ENCODE measurements around the gene ASRGL1. TPM values are rescaled to one million over a fixed set of nuclear protein-coding genes. Genes with fewer than 3 reads are reported as not detected.
"Not testable (repeated sequence)": the region's sequence is repeated elsewhere in the genome, so short reads cannot be mapped to it uniquely, and the experiment has no call there.

ASRGL1 gene
- total RNA-seq, 1 experiment from 2014 or later, result 7.2 TPM

DNA sequence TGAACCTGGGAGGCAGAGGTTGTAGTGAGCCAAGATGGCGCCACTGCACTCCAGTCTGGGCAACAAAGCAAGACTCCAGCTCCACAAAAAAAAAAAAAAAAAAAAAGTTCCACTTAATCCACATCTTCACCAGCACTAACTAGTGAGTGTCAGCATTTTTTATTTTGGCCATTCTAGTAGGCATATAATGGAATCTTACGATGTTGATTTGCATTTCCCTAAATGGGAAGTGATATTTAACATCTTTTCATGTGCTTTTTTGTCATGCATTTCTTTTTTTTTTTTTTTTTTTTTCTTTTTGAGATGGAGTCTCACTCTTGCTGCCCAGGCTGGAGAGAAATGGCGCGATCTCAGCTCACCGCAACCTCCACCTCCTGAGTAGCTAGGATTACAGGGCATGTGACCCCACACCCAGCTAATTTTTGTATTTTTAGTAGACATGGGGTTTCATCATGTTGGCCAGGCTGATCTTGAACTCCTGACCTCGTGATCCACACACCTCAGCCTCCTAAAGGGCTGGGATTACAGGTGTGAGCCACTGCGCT lies 6.5 kb downstream of the ASRGL1 start:
- in situ Hi-C loops (cut with HindIII; ENCODE audit: low pct_unique_long_range_greater_than_20kb, low sequenced_read_pairs); DNase-seq (ENCODE audit: low read depth, low spot score): not testable (repeated sequence)

DNA sequence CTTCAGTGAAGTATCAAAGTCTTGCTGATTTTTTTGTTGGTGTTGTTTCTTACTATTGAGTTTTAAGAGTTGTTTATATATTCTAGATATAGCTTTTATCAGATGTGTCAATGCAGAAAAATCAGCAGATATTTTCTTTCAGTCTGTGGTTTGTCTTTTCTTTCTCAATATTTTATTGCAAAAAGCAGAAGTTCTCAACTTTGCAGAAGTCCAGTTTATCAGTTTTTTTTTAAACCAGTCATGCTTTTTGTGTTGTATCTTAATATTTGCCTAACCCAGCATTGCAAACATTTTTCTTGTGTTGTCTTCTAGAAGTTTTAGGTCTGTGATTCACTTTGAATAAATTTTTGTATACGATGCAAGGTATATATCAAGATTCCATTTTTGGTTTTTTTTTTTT lies 7.0 kb downstream of the ASRGL1 start:
- DNase-seq (ENCODE audit: low read depth, low spot score), result no peak
- in situ Hi-C loops (cut with HindIII; ENCODE audit: low pct_unique_long_range_greater_than_20kb, low sequenced_read_pairs), result no loop called here

DNA sequence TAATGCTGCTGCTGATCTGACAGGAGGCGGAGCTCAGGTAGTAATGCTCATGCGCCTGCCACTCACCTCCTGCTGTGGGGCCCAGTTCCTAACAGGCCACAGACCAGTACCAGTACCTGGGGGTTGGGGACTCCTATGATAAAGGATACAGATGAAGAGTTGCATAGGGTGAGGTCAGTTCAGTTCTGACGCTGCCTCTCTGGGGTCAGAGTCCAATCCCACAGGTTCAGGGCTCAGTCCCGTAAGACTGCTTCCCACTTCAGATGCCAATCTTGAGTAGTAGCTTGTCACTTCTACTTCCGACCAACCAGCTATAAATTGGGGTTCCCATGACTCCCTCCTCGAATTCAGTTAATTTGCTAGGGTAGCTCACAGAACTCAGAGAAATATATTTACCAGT lies 8.6 kb downstream of the ASRGL1 start:
- no peak for DNase-seq (ENCODE audit: low read depth, low spot score)
- in situ Hi-C loops (cut with HindIII; ENCODE audit: low pct_unique_long_range_greater_than_20kb, low sequenced_read_pairs), result no loop called here

DNA sequence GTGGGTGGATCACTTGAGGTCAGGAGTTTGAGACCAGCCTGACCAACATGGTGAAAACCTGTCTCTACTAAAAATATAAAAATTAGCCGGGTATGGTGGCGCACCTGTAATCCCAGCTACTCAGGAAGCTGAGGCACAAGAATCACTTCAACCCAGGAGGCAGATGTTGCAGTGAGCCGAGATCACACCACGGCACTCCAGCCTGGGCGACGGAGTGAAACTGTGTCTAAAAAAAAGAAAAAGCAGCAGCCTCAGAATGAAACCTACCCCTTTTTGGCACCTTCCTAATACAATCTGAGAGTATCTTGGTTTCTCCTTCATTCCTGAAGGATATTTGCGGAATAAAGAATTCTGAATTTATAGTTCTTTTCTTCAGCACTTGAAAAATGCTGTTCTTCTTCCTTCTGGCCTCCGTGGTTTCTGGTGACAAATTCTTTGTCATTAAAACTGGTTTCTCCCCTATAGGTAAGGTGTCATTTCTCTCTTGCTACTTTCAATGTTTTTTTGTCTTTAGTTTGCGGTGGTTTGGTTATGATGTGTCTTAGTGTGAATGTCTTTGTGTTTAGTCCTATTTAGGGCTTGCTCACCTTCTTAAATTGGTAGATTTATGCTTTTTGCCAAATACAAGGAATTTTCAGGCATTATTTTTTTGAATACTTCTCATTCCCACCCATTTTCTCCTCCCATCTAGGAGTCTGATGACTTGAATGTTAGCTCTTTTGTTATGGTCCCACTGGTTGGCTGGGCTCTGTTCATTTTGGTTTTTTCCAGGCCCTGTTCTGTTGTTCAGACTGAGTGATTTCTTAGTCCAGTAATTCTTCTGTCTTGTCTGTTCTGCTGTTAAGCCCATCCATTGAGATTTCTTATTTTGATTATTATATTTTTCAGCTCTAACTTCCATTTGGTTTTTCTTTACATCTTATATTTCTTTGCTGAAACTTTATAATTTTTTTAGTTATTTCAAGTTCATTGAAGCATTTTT lies 15.4 kb downstream of the ASRGL1 start:
- in situ Hi-C loops (cut with HindIII; ENCODE audit: low pct_unique_long_range_greater_than_20kb, low sequenced_read_pairs), result no loop called here
- no peak for DNase-seq (ENCODE audit: low read depth, low spot score)

DNA sequence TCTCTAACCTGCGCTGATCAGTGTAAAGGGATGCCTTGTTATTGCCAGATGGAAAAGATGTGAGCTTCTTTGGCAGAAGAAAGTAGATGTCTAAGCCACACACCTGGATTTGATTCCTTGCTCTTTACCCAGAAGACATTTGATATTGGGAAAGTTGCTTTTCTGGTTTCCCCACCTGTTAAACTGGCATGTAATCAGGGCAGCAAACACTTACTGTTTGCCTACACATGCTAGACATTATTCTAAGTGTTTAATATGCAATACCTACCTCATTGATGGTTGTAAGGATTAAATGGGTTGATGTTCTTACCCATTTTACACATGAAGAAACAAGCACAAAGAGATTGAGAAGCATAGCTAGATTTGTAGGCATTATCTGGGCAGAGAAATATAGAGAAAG lies 16.6 kb downstream of the ASRGL1 start:
- in situ Hi-C loops (cut with HindIII; ENCODE audit: low pct_unique_long_range_greater_than_20kb, low sequenced_read_pairs), result no loop called here
- no peak for DNase-seq (ENCODE audit: low read depth, low spot score)

DNA sequence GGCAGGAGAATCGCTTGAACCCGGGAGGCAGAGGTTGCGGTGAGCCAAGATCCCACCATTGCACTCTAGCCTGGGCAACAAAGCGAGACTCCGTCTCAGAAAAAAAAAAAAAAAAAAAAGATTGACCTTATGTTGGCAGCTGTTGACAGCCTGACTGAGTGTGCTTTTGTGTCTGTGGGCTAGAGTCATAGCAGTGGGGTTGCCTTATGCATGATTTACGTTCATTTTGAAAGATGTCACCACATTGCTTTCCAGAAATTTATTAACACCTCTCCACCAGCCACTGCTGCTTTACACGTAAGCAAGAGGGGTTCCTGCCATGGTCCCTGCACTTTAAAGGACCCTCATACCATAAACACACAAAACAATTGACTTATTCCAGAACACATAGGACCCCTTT lies 21.0 kb downstream of the ASRGL1 start:
- no peak for DNase-seq (ENCODE audit: low read depth, low spot score)
- in situ Hi-C loops (cut with HindIII; ENCODE audit: low pct_unique_long_range_greater_than_20kb, low sequenced_read_pairs), result no loop called here

DNA sequence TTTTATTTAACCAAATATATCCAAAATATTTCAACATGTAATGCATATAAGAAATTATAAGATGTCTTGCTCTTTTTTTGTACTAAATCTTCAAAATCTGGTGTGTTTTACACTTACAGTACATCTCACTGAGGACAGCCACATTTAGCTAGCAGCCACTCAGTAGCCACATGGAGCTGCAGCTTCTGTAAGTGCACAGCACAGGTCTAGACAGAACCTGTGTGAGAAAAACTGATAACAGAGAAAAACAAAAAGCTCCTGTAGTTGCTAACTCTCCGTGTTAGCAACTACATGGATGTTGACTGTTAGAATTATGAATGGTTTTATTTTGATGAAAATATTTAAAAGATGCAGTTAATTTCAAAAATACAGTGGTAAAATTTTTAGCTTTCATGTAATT lies 22.2 kb downstream of the ASRGL1 start:
- in situ Hi-C loops (cut with HindIII; ENCODE audit: low pct_unique_long_range_greater_than_20kb, low sequenced_read_pairs), result no loop called here
- no peak for DNase-seq (ENCODE audit: low read depth, low spot score)

DNA sequence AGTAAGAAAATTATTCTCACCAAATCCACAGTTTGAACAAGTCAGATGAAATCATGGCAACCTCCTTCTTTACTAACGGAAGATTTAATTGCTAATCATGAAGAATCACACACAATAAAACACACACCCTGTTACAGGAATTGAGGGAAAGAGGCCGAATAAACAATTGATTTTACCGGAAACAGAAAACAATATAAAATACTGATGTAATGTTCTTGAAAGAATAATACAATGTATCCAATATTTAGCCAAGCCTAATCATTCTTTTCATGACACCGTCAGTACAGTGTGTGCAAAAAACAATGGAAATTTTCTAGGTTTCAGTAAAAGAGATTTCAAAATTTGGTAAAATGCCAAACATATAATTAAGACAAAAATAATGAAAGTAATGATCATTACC lies 23.4 kb downstream of the ASRGL1 start:
- in situ Hi-C loops (cut with HindIII; ENCODE audit: low pct_unique_long_range_greater_than_20kb, low sequenced_read_pairs), result no loop called here

DNA sequence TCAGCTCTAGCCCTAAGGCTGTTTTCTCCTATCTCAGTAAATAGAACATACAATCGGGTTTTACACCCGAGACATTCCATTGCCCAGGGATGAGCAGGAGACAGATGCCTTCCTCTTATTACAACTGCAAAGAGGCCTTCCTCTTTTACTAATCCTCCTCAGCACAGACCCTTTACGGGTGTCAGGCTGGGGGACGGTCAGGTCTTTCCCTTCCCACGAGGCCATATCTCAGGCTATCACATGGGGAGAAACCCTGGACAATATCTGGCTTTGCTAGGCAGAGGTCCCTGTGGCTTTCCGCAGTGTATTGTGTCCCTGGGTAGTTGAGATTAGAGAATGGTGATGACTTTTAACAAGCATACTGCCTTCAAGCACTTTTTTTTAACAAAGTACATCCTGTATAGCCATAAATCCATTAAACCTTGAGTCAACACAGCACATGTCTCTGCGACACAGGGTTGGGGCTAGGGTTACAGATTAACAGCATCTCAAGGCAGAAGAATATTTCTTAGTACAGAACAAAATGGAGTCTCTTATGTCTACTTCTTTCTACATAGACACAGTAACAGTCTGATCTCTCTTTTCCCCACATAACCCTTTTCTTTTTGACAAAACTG lies 31.7 kb downstream of the ASRGL1 start:
- in situ Hi-C loops (cut with HindIII; ENCODE audit: low pct_unique_long_range_greater_than_20kb, low sequenced_read_pairs); DNase-seq (ENCODE audit: low read depth, low spot score): not testable (repeated sequence)

More for the DNA sequence above, 23.4 kb downstream of the ASRGL1 start:
- no peak for DNase-seq (ENCODE audit: low read depth, low spot score)

DNA sequence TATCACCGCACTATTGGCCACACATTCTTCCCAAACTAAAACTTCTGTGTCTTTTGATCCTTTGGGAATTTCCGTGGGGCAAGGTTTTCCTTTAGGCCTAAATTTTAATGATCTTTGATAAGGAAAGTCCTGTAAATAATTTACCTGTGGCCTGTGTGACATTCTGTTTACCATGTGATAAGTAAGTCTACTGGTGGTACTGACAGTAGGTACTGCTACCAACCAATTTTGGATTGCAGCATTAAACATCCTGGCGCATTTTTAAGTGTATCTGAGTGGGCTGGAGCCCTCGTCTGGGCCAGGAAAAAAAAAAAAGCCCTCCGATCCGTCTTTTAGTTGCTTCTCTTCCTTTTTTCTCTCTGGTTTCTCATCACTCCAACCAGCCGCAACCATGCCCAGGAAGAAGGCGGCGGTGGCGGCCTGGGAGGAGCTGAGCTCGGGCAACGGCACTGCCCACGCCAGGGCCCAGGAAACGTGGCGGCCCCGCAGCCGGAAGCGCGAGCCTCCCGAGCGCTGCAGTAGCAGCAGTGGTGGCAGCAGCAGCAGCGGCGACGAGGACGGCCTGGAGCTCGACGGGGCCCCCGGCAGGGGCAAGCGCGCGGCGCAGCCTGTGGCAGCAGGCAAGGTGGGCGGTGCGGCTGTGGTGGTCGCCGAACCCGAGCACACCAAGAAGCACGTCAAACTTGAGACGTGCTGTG lies 33.6 kb downstream of the ASRGL1 start:
- in situ Hi-C loops (cut with HindIII; ENCODE audit: low pct_unique_long_range_greater_than_20kb, low sequenced_read_pairs), result no loop called here
- DNase-seq (ENCODE audit: low read depth, low spot score), result no peak

DNA sequence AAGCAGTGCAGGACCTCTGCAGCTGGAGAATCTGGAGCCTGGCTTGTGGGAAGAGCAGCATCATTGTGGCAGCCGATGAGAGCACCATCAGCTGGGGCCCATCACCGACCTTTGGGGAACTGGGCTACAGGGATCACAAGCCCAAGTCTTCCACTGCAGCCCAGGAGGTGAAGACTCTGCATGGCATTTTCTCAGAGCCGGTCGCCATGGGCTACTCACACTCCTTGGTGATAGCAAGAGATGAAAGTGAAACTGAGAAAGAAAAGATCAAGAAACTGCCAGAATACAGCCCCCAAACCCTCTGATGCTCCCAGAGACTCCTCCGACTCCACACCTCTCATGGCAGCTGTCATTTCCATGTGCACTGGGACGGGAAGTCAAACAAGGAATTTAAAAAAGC lies 35.6 kb downstream of the ASRGL1 start:
- in situ Hi-C loops (cut with HindIII; ENCODE audit: low pct_unique_long_range_greater_than_20kb, low sequenced_read_pairs), result no loop called here
- no peak for DNase-seq (ENCODE audit: low read depth, low spot score)

DNA sequence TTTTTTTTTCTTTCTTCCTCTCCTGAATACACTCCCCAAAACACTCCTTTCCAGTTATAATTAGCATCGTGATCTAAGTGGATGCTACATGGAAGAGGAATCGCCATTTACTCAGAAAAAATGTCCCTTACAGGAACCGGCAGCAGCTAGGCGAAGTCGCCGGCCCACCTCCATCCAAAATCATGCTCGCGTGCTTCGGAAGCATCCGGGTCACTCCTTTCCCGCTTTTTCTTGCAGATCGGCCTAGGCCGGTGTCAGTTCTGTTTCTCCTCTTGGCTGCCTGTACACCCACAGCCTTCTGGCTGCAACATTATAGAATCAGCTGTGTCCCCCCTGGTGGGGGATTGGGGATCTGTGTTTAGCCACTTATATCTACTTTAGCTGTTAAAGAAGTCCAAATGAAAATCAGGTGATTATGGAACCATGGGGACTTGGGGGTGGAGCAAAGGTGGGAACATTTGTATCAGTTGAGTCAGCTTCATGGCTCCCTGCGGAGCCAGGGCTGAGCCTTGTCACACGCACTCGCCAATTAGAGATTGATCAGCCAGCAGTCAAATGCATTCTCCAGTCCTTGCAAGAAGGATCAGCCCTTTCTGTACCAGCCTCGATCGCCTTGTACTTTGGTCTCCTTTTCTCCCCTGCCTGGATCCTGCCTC lies 36.3 kb downstream of the ASRGL1 start:
- DNase-seq (ENCODE audit: low read depth, low spot score), result no peak
- in situ Hi-C loops (cut with HindIII; ENCODE audit: low pct_unique_long_range_greater_than_20kb, low sequenced_read_pairs), result no loop called here

DNA sequence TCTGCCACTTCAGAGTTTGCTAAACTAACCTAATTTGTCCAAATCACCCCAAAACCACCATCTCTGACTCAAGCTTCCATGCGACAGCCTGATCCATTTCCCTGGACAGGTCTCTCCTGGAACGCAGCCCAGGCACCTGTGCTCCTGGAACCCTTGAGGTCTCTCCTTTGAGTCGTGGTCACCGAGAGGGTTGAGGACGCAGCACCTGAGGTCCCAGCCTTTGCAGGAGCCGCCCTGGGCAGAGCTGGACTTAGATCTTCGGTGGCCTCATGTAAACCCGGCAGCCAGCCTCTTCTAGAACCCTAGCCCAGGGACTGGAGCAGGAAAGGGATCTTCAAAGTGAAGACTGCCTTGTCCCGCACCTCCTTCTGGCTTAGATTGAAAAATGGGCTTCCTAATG lies 37.6 kb downstream of the ASRGL1 start:
- DNase-seq (ENCODE audit: low read depth, low spot score), result no peak
- in situ Hi-C loops (cut with HindIII; ENCODE audit: low pct_unique_long_range_greater_than_20kb, low sequenced_read_pairs), result no loop called here

DNA sequence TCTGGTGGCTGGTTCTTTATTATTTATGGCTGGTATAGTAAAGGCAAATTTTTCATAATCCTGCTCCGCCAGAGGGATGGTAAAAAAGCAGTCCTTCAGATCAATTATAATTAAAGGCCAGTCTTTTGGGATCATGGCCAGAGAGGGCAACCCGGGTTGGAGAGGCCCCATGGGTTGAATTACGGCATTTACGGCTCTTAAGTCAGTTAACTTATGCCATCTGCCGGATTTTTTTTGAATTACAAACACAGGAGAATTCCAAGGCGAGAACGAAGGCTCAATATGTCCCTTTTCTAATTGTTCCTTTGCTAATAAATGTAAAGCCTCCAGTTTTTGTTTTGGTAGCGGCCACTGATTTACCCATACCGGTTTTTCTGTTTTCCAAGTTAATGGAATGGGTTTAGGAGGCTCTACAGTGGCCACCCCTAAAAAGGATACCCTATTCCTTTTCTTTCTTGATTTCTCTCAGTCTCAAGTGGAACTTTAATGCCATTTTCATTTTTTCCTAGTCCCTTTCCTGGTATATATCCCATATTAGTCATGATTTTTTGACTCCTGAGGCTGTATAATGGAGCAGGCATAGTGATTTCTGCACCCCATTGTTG lies 41.3 kb downstream of the ASRGL1 start:
- peak; percentile 66 for DNase-seq (ENCODE audit: low read depth, low spot score)
- in situ Hi-C loops (cut with HindIII; ENCODE audit: low pct_unique_long_range_greater_than_20kb, low sequenced_read_pairs), result not testable (repeated sequence)

DNA sequence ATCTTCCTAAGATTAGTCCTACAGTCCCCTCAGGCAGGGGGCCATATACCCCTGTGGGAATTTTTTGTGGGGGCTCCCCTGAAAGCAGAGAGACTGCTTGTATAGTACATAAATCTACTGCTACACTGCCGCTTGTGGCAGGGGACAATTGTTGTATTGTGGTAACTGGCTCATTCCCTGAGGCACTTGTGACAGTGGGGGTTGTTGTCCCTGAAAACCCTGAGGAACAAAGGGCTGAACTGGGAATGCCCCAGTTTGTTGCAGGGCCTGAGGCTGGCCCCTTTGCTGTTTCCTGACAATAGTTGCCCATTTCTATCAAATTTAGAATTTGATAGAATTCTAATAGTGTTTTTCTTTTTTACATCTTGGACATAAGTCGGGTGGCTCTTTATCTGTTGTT lies 42.3 kb downstream of the ASRGL1 start:
- in situ Hi-C loops (cut with HindIII; ENCODE audit: low pct_unique_long_range_greater_than_20kb, low sequenced_read_pairs); DNase-seq (ENCODE audit: low read depth, low spot score): not testable (repeated sequence)

DNA sequence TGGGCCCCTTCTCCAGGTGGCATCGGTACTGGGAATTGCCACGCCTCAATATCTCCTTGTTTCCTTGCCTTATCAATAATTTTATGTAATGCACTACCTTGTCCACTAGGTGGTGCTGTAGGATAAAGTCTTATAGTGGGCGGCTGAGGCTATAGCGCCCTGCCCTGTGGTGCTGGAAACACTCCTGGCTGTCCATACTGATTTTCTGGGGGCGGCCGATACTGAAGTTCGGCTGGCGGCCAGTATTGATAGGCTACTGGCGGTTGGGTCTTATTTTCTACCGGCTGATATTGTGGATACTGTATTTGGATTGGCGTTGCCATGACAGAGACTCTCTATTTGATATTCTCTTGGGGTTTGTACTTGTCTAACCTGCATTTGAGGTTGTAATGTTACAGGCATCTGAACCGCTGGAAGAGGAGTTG lies 43.6 kb downstream of the ASRGL1 start:
- in situ Hi-C loops (cut with HindIII; ENCODE audit: low pct_unique_long_range_greater_than_20kb, low sequenced_read_pairs), result not testable (repeated sequence)
- DNase-seq (ENCODE audit: low read depth, low spot score), result peak; percentile 74

DNA sequence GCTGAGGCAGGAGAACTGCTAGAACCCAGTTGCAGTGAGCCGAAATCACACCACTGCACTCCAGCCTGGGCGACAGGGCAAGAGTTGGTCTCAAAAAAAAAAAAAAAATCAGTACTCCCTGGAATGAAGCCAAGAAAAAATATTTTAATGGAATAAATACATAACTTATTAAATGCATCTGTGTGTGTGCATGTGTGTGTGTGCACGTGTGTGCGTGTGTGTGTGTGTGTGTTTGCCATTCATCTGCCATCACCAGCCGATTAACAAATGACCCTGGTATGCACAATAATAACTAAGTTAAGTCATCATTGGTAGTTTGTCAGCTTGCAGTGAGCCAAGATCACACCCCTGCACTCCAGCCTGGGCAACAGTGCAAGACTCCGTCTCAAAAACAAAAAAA lies 46.6 kb downstream of the ASRGL1 start:
- no peak for DNase-seq (ENCODE audit: low read depth, low spot score)
- in situ Hi-C loops (cut with HindIII; ENCODE audit: low pct_unique_long_range_greater_than_20kb, low sequenced_read_pairs), result no loop called here
